Stomach (tissue), 9 donors: Measurements from ENCODE around the gene TMEM129. TPM values are rescaled to one million over a fixed set of nuclear protein-coding genes. Genes with fewer than 3 reads are reported as not detected.

Source experiments
- DNase-seq, 2 donors: peaks; one replicate each; pipeline versions ENCODE4 v3.0.0 to v3.0.0-alpha.2; 2013 to 2019
- H3K27ac ChIP-seq, 5 donors: fragments of 200-600 bp in 4 of 5; sonication (generic) in 4 of 5; one replicate each; pipeline ENCODE4 v1.5.1; 2013 to 2019; ENCODE audit warnings: mild to moderate bottlenecking in 1 of 5, moderate library complexity in 1 of 5
- H3K27me3 ChIP-seq, 3 donors: fragments of 200-600 bp; sonication (generic); one replicate each; pipeline ENCODE4 v1.5.1; 2017 to 2019; ENCODE audit warnings: mixed run types in 1 of 3
- H3K36me3 ChIP-seq, 4 donors: fragments of 200-600 bp; sonication (generic); 1 replicate in 3 of 4; 2 replicates in 1 of 4; pipeline ENCODE4 v1.5.1; 2016 to 2019
- H3K4me1 ChIP-seq, 4 donors: fragments of 200-600 bp; sonication (generic); one replicate each; pipeline ENCODE4 v1.5.1; 2016 to 2019
- H3K4me3 ChIP-seq, 4 donors: fragments of 200-600 bp; sonication (generic) in 3 of 4; one replicate each; pipeline ENCODE4 v1.5.1; 2016 to 2019; ENCODE audit warnings: mild to moderate bottlenecking in 1 of 4
- H3K9me3 ChIP-seq, 4 donors: fragments of 200-600 bp; sonication (generic); one replicate each; pipeline ENCODE4 v1.5.1; 2016 to 2019
- CTCF ChIP-seq, 7 experiments: fragments of 450-650 bp in 4 of 7; fragments of 200-600 bp in 3 of 7; sonication (generic) in 3 of 7; IDR thresholded peaks; one replicate each; pipeline ENCODE4 v1.5.1; 2016 to 2019; ENCODE audit warnings: antibody characterized with exemption in 7 of 7, control low read depth in 2 of 7, mild to moderate bottlenecking in 1 of 7
- EP300 ChIP-seq: sonication (generic); formaldehyde crosslinking; IDR thresholded peaks from one replicate; pipeline ENCODE4 v1.6.1; 2017; ENCODE audit warnings: antibody characterized with exemption
- POLR2A ChIP-seq, 4 donors: fragments of 450-650 bp; IDR thresholded peaks; one replicate each; pipeline ENCODE4 v1.6.1; 2016; ENCODE audit warnings: antibody characterized with exemption in 4 of 4, control low read depth in 2 of 4, mild to moderate bottlenecking in 1 of 4, moderate library complexity in 1 of 4
- POLR2AphosphoS5 ChIP-seq, 3 donors: sonication (generic); formaldehyde crosslinking; IDR thresholded peaks; one replicate each; pipeline ENCODE4 v1.6.1; 2016; ENCODE audit warnings: antibody characterized with exemption in 3 of 3
- WGBS, 5 donors: extraction: QIAGEN DNeasy Blood & Tissue Kit in 3 of 5; methylation state at CpG; one replicate each; pipeline versions ENCODE4 v1.1.5 to v1.1.7; 2013 to 2018; 5-methylcytosine and 5-hydroxymethylcytosine counted together
- intact Hi-C: fragments of 100-400 bp; cut with DNase I; formaldehyde crosslinking; loops from one replicate; pipeline ENCODE4 v1.15.1; 2023; ENCODE audit warnings: low total_unique reads
- polyA plus RNA-seq, 3 donors: library from polyadenylated mRNA; stranded (reverse); fragments of 200-250 nt; gene quantifications; one replicate each; pipeline ENCODE4 v1.2.3, GENCODE V29; 2013
- small RNA-seq, 4 donors: library from RNA; depleted of rRNA; stranded (forward); fragments of <200 nt; gene quantifications; one replicate each; pipeline ENCODE3, GENCODE V24; 2016
- total RNA-seq, 5 donors: library from RNA; depleted of rRNA; stranded (reverse); fragments of >200 nt; gene quantifications; one replicate each; pipeline versions ENCODE4 v1.1.0 to v1.2.3, GENCODE V29; 2014 to 2016
- donor health status: healthy with polysubstance abuse.
- donor health status: Bipolar disorder and iron deficiency.
- donor health status: healthy.

TMEM129 gene
- total and polyA plus RNA-seq, 8 donors = 9.9 to 171 (median 24.8) TPM

DNA sequence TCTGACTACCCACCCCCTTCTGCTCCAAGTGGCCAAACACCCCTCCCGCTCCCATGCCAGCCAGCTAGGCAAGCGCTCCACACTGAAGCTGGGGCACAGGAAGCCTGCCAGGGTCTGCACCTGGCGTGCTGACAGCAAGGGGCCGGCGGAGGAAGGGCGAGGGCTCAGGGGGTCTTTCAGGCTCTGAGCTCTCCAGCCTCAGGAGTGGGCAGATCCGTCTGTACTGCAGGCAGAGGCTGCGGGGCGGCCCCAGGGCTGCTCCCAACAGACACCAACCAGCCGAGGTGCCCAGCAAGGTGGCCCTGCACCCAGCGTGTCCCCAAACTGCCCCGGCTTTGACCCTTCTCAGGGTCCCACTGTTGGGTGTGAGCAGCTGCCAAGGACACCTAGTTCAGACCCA, 51.9 kb downstream of the TMEM129 start:
- TF ChIP-seq POLR2AphosphoS5 (IDR thresholded peaks at IDR 0.05) = no peak
- no peak for TF ChIP-seq CTCF (IDR thresholded peaks at IDR 0.05)
- TF ChIP-seq POLR2A (IDR thresholded peaks at IDR 0.05) = no peak
- TF ChIP-seq EP300 = no peak
- 87 to 93% (median 90%) methylated on average over 3 to 12 of the region's 12 CpGs for WGBS, 5 donors

GRCh38 chr4:1668488-1668840, 52.7 kb downstream of the TMEM129 start:
- Histone ChIP-seq H3K27me3 (no peaks in the 10 kb centered on the region), H3K27ac (no peak overlapping the region), H3K4me3 (no peak overlapping the region), H3K4me1 (peaks cover 0 to 6% (median 2%) of the 10 kb centered on the region in 4 donors), H3K36me3 (no peaks in the 10 kb centered on the region), H3K9me3 (no peaks in the 10 kb centered on the region)
- DNase-seq = no peak
- intact Hi-C loops = no loop called here
- TF ChIP-seq POLR2A (IDR thresholded peaks at IDR 0.05) (no peak), CTCF (IDR thresholded peaks at IDR 0.05) (no peak), POLR2AphosphoS5 (IDR thresholded peaks at IDR 0.05) (no peak), EP300 (no peak)
- 84 to 91% (median 90%) methylated on average over 8 of the region's 8 CpGs for whole genome bisulfite sequencing, 5 donors

More for the DNA sequence above, 51.9 kb downstream of the TMEM129 start:
- Histone ChIP-seq H3K27me3 (no peaks in the 10 kb centered on the region), H3K27ac (no peak overlapping the region), H3K9me3 (no peaks in the 10 kb centered on the region), H3K4me1 (peaks cover 0 to 6% (median 2%) of the 10 kb centered on the region in 4 donors), H3K36me3 (no peaks in the 10 kb centered on the region), H3K4me3 (no peak overlapping the region)
- no peak for DNase-seq
- intact Hi-C loops = no loop called here

- Histone ChIP-seq H3K27ac (no peak overlapping the region), H3K27me3 (no peaks in the 10 kb centered on the region), H3K36me3 (no peaks in the 10 kb centered on the region), H3K9me3 (no peaks in the 10 kb centered on the region), H3K4me3 (no peak overlapping the region), H3K4me1 (peaks cover 0 to 6% (median 2%) of the 10 kb centered on the region in 4 donors)
- TF ChIP-seq CTCF (IDR thresholded peaks at IDR 0.05) = no peak
- no peak for TF ChIP-seq POLR2AphosphoS5 (IDR thresholded peaks at IDR 0.05)
- TF ChIP-seq POLR2A (IDR thresholded peaks at IDR 0.05) = no peak
- TF ChIP-seq EP300 = no peak
- WGBS, 5 donors = 90 to 95% (median 94%) methylated on average over 8 to 15 of the region's 15 CpGs
- intact Hi-C loops = no loop called here
- DNase-seq = no peak
Observed at GRCh38 chr4:1667273-1667672, 53.9 kb downstream of the TMEM129 start.

DNA sequence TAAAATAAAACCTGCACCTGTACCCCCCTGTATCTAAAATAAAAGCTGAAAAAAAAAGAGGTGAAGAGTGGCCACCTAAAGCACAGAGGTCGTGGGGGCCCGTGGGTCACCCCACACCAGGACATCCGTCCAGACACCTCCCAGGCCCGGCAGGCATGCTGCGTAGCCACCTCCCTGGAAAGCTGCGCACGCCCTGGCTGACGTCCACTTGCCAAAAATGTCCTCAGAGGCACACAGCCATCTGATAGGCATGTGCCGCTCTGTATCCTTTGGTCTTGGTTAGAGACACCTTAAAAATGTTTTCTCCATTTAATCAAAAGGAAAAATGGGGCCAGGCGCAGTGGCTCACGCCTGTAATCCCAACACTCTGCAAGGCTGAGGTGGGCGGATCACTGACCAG, 54.7 kb downstream of the TMEM129 start:
- Histone ChIP-seq H3K4me3 (no peak overlapping the region), H3K4me1 (peaks cover 0 to 6% (median 2%) of the 10 kb centered on the region in 4 donors), H3K36me3 (no peaks in the 10 kb centered on the region), H3K9me3 (no peaks in the 10 kb centered on the region), H3K27me3 (no peaks in the 10 kb centered on the region), H3K27ac (no peak overlapping the region)
- intact Hi-C loops = no loop called here
- TF ChIP-seq EP300 = no peak
- TF ChIP-seq POLR2A (IDR thresholded peaks at IDR 0.05) = no peak
- no peak for TF ChIP-seq POLR2AphosphoS5 (IDR thresholded peaks at IDR 0.05)
- no peak for TF ChIP-seq CTCF (IDR thresholded peaks at IDR 0.05)
- DNase-seq = peak in 1 of 2 donors; percentile 42
- WGBS, 5 donors = 34 to 60% (median 49%) methylated on average over 11 to 12 of the region's 12 CpGs

Small RNAs within 50 kb of the gene (small RNA-seq; reads per million reads assigned to genes)
- gene RF00019 = 0 reads per million in 4 donors

Other genes starting within 250 kb of the TMEM129 start
- gene FAM53A, start 37.0 kb downstream of the TMEM129 start, total RNA-seq = under 1 TPM in 1 of 5 donors, not detected in 4; 0.73 TPM
- gene FAM53A, start 37.0 kb downstream of the TMEM129 start, polyA plus RNA-seq = 1 to 10 TPM; 1.4 to 2.8 (median 2.1) TPM
- 100 to 1,000 TPM in 3 of 5 donors, 10 to 100 TPM in 2; 28.3 to 163 (median 100) TPM for gene SLBP, start 9.0 kb downstream of the TMEM129 start, total RNA-seq
- 10 to 100 TPM; 30.9 to 35.6 (median 32.5) TPM for gene SLBP, start 9.0 kb downstream of the TMEM129 start, polyA plus RNA-seq
- 10 to 100 TPM in 4 of 5 donors, 1 to 10 TPM in 1; 9.5 to 74.1 (median 30.9) TPM for gene TACC3, start 198 bp upstream of the TMEM129 start, total RNA-seq
- gene TACC3, start 198 bp upstream of the TMEM129 start, polyA plus RNA-seq = 10 to 100 TPM in 2 of 3 donors, 1 to 10 TPM in 1; 7.2 to 22.7 (median 14.3) TPM
- gene FGFR3, start 72.0 kb upstream of the TMEM129 start, total RNA-seq = 100 to 1,000 TPM in 1 of 5 donors, 10 to 100 TPM in 4; 20.0 to 530 (median 30.3) TPM
- gene FGFR3, start 72.0 kb upstream of the TMEM129 start, polyA plus RNA-seq = 10 to 100 TPM in 1 of 3 donors, 1 to 10 TPM in 2; 1.2 to 84.1 (median 2.7) TPM
- gene LETM1, start 134.8 kb upstream of the TMEM129 start, total RNA-seq = 100 to 1,000 TPM in 1 of 5 donors, 10 to 100 TPM in 4; 46.4 to 255 (median 58.9) TPM
- 10 to 100 TPM in 2 of 3 donors, 1 to 10 TPM in 1; 5.3 to 12.2 (median 10.3) TPM for gene LETM1, start 134.8 kb upstream of the TMEM129 start, polyA plus RNA-seq
- 100 to 1,000 TPM in 2 of 5 donors, 10 to 100 TPM in 3; 55.6 to 176 (median 66.1) TPM for gene NSD2, start 150.1 kb upstream of the TMEM129 start, total RNA-seq
- 10 to 100 TPM in 1 of 3 donors, 1 to 10 TPM in 2; 4.9 to 10.5 (median 9.4) TPM for gene NSD2, start 150.1 kb upstream of the TMEM129 start, polyA plus RNA-seq